Measurements from ENCODE around the gene FREM1.

The FREM1 gene

DNA sequence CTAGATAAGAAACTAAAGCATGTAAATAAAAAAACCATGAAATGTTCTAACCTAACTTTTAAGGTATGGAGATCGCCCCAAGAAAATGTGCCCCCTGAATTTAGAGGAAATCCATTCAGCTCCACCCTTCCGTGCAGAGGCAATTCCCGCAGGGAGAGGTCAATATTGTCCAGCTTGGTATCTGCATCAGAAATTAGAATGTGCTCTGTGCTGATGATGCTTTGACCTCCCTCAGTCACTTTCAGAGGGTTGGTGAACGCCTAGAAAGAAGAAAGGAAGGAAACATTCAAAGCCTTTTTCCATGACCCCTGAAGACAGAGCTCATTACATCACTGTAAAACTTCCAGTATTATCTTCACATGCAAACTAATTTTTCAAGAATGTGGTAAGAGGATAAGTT, 91.0 kb downstream of the FREM1 start:
- DNase-seq (ENCODE audit: low spot score), result no peak
- in situ Hi-C loops (cut with MboI; ENCODE audit: low pct_unique_long_range_greater_than_20kb, low sequenced_read_pairs, unreplicated experiment), result no loop called here
- TF ChIP-seq, protein P1, sequence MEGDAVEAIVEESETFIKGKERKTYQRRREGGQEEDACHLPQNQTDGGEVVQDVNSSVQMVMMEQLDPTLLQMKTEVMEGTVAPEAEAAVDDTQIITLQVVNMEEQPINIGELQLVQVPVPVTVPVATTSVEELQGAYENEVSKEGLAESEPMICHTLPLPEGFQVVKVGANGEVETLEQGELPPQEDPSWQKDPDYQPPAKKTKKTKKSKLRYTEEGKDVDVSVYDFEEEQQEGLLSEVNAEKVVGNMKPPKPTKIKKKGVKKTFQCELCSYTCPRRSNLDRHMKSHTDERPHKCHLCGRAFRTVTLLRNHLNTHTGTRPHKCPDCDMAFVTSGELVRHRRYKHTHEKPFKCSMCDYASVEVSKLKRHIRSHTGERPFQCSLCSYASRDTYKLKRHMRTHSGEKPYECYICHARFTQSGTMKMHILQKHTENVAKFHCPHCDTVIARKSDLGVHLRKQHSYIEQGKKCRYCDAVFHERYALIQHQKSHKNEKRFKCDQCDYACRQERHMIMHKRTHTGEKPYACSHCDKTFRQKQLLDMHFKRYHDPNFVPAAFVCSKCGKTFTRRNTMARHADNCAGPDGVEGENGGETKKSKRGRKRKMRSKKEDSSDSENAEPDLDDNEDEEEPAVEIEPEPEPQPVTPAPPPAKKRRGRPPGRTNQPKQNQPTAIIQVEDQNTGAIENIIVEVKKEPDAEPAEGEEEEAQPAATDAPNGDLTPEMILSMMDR (IDR thresholded peaks at IDR 0.05; ENCODE audit: extremely low read depth, insufficient read depth, missing control alignments), result no peak

DNA sequence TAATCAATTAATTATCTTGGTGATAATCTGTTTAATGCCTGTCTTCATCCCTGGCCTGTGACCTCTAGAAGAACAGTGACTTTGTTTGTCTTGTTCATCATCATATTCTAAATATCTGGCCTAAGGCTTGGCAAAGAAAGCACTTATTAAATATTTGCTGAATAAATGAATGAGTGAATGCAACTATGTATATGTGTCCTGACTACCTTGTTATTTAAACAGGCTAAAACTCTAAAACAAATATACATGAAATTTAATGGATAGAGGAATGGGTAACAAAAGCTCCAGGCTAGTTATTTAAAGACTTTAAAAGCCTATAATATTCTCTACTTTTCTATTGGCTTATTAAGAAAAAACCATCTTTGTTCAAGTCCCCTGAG, 96.0 kb downstream of the FREM1 start:
- in situ Hi-C loops (cut with MboI; ENCODE audit: low pct_unique_long_range_greater_than_20kb, low sequenced_read_pairs, unreplicated experiment), result no loop called here
- DNase-seq (ENCODE audit: low spot score), result no peak
- TF ChIP-seq, protein P1 (IDR thresholded peaks at IDR 0.05; ENCODE audit: extremely low read depth, insufficient read depth, missing control alignments), result no peak

DNA sequence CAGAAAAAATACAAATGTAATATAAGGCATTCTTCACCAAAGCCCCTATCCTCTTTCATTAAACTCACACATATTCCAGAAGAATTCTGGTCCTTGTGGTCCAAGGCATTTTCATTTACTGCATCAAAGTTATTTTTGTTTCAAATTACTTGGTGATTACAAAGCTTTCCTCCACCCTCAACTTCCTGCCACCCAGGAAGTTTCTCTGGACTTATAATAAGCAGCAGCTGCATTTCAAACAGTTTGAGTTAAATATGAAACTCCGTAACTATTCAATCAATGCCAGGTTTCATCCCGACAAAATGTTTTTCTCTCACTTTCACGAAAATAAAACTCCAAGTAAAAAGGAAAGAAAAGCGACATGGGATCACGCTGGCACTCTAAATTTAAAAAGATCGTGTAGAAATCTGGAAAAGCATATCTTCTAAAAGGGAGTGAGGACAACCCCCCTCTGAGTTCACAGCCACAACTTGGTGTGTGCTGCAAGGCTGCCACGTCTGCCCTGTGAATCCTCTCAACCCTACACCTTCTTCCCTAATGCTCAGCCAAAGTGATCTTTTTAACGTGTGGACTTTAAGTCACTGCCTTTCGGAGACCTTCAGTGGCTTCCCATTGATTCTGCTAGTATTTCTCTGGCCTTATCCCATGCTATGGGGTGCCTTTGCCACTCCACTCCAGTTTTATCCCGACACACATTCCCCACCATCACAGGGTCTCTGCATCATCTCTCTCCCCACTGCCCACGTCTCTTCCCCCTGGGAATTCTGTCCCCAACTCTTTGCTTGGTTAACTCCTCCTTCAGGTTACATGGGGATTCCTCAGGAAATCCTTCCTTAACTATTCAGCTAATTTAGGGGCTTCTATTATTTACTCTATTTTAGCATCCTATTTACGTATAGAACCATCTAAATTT, 96.6 kb downstream of the FREM1 start:
- in situ Hi-C loops (cut with MboI; ENCODE audit: low pct_unique_long_range_greater_than_20kb, low sequenced_read_pairs, unreplicated experiment), result no loop called here
- DNase-seq (ENCODE audit: low spot score), result no peak
- TF ChIP-seq, protein P1 (IDR thresholded peaks at IDR 0.05; ENCODE audit: extremely low read depth, insufficient read depth, missing control alignments), result no peak

DNA sequence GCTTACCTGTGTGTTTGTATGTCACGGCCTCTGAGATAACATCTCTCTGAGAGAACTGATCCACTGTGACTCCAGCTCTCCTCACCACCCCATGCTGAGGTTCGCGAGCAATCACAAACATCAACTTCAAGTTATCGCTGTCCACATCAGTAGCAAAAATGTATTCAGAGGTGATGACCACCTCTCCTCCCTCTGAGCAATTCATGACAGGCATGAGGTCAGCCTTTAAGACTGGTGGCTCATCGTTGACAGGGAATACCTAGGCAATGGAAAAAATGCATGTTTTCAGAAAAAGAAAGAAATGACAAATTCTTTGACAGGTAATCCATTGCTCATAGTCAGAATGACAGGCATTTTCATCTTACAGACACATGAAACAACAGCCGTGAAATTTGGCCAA, 97.4 kb downstream of the FREM1 start:
- DNase-seq (ENCODE audit: low spot score), result no peak
- TF ChIP-seq, protein P1 (IDR thresholded peaks at IDR 0.05; ENCODE audit: extremely low read depth, insufficient read depth, missing control alignments), result no peak
- in situ Hi-C loops (cut with MboI; ENCODE audit: low pct_unique_long_range_greater_than_20kb, low sequenced_read_pairs, unreplicated experiment), result no loop called here

DNA sequence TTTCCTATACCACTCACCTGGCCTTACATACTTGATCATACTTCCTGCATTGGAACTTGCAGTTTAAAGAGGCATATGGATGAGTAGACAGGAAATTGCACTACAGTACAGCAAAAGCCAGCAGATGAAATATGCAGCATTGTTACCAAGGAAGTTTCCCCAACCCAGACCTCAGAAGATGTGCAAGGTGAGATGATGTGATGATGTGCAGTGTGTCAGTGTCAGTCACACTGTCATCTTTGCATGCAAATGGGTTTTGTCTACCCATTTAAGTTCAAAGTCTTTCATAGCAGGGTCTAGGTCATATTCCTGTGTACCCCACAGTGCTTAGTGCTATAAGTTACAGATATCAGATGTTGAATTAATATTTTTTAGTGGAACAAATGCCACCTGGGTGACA, 98.4 kb downstream of the FREM1 start:
- DNase-seq (ENCODE audit: low spot score), result no peak
- TF ChIP-seq, protein P1 (IDR thresholded peaks at IDR 0.05; ENCODE audit: extremely low read depth, insufficient read depth, missing control alignments), result no peak
- in situ Hi-C loops (cut with MboI; ENCODE audit: low pct_unique_long_range_greater_than_20kb, low sequenced_read_pairs, unreplicated experiment), result no loop called here

DNA sequence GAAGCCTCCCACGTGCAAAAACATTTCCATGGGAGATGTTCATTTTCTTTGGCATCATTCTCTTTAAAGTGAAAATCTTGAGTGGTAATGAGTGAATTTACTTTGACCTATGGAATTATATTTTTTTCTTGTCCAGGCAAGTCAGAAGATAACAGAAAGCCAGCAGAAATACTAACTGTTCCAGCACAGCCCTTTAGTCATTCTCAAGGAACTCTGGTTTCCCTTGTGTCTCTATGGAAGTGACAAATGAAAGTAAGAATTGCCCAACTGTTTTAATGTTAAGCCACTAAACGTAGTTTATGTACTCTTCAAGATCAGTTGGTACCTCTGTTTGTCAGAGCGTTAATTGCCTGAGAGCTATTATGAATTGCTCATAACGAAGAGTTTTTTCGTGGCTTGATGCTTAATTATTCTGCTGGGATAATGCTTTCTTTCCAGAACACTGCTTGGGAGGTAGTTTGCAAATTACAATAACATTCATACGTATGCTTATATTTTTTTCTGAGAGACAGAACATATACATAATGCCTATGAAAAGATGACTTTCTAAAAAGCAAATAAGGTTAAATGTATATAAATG, 103.2 kb downstream of the FREM1 start:
- TF ChIP-seq, protein P1 (IDR thresholded peaks at IDR 0.05; ENCODE audit: extremely low read depth, insufficient read depth, missing control alignments), result no peak
- DNase-seq (ENCODE audit: low spot score), result no peak
- in situ Hi-C loops (cut with MboI; ENCODE audit: low pct_unique_long_range_greater_than_20kb, low sequenced_read_pairs, unreplicated experiment), result no loop called here

Measured in GM13977 (cell line).